ENCODE results near the gene RAB1A. TPM values are rescaled to one million over a fixed set of nuclear protein-coding genes. Genes with fewer than 3 reads are reported as not detected.

Gene RAB1A
- polyA plus RNA-seq, 6 donors from 2014 or later = 53.4 to 92.2 (median 60.5) TPM

DNA sequence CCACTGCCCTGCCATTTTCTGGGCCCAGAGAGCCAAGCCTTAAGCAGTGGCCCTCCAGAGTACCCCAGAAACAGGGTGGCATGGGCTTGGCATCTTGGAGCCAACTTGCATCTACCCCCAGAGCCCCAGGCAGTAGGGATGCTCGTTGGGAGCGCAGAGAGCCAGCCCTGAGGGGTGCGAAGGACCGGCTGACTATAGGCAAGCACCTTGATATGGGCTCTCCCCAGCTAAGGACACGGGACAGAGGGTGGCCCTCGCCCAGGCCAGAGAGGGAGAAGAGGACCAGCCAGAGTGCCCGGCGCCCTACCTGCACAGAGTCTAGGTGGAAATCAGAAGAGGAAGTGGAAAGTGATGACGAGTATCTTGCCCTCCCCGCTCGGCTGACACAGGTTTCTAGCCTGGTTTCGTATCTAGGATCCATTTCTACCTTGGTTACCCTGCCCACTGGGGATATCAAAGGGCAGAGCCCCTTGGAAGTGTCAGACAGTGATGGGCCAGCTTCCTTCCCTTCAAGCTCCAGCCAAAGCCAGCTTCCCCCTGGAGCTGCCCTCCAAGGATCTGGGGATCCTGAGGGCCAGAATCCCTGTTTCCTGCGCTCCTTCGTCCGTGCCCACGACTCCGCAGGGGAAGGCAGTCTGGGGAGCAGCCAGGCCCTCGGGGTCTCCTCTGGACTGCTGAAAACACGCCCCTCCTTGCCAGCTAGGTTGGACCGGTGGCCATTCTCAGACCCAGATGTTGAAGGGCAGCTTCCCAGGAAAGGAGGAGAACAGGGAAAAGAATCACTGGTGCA, 57.5 kb downstream of the RAB1A start:
- H3K36me3 Mint-ChIP-seq = no peaks in the 10 kb centered on the region
- peaks cover 25 to 43% (median 35%) of the 10 kb centered on the region in 3 donors for H3K4me1 Mint-ChIP-seq
- no peaks in the 10 kb centered on the region for H3K27me3 Mint-ChIP-seq
- no peak overlapping the region for H3K4me3 Mint-ChIP-seq
- peak; percentile 90 to 91 for ATAC-seq (ENCODE audit: low read depth in 2 of 2)
- H3K9me3 Mint-ChIP-seq = no peaks in the 10 kb centered on the region
- peak; percentile 42 for DNase-seq
- H3K27ac Mint-ChIP-seq = peak overlapping the region; percentile 58 to 93 (median 73)

DNA sequence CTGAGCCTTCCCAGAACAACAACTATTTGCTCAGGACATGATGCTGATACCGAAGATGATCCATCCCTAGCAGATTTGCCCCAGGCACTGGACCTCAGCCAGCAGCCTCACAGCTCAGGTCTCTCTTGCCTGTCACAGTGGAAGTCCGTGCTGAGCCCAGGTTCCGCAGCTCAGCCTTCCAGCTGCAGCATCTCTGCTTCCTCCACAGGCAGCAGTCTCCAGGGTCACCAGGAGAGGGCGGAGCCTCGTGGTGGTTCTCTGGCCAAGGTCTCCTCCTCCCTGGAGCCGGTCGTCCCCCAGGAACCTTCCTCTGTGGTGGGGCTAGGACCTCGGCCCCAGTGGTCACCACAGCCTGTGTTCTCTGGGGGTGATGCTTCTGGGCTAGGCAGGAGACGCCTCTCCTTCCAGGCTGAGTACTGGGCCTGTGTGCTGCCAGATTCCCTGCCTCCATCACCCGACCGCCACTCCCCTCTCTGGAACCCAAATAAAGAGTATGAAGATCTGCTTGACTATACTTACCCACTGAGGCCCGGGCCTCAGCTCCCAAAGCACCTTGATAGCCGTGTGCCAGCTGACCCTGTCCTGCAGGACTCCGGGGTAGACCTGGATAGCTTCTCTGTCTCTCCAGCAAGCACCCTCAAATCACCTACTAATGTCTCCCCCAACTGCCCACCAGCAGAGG, 58.3 kb downstream of the RAB1A start:
- no peaks in the 10 kb centered on the region for H3K27me3 Mint-ChIP-seq
- DNase-seq (no peak), ATAC-seq (ENCODE audit: low read depth in 2 of 2) (no peak)
- no peaks in the 10 kb centered on the region for H3K9me3 Mint-ChIP-seq
- H3K27ac Mint-ChIP-seq = peak overlapping the region in 5 of 6 donors; percentile 58 to 93 (median 80)
- H3K36me3 Mint-ChIP-seq = no peaks in the 10 kb centered on the region
- peaks cover 29 to 50% (median 41%) of the 10 kb centered on the region in 3 donors for H3K4me1 Mint-ChIP-seq
- peak overlapping the region in 1 of 8 donors; percentile 29 for H3K4me3 Mint-ChIP-seq

DNA sequence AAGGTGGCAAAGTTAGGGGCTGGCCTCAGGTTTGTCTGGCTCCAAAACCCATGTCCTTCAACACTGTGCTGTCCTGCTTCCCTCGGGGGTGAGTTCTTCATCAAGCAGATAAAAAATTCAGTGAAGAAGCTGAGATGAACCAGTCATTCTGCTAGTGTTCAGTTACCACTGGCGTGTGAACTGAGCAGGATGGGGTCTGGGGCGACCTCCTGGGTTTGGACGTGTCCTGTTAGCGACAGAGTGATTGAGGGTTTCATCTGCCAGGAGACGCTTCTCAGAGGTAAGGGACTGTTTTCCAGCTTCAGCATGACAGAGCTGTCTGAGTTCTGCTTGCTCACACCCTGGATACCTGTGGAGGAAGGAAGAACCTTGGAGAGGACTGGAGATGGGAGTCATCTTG, 59.0 kb downstream of the RAB1A start:
- H3K4me3 Mint-ChIP-seq = no peak overlapping the region
- H3K27ac Mint-ChIP-seq = peak overlapping the region in 3 of 6 donors; percentile 37 to 86 (median 77)
- no peaks in the 10 kb centered on the region for H3K27me3 Mint-ChIP-seq
- H3K4me1 Mint-ChIP-seq = peaks cover 29 to 51% (median 41%) of the 10 kb centered on the region in 3 donors
- ATAC-seq (ENCODE audit: low read depth in 2 of 2) (no peak), DNase-seq (no peak)
- H3K36me3 Mint-ChIP-seq = no peaks in the 10 kb centered on the region
- H3K9me3 Mint-ChIP-seq = no peaks in the 10 kb centered on the region

DNA sequence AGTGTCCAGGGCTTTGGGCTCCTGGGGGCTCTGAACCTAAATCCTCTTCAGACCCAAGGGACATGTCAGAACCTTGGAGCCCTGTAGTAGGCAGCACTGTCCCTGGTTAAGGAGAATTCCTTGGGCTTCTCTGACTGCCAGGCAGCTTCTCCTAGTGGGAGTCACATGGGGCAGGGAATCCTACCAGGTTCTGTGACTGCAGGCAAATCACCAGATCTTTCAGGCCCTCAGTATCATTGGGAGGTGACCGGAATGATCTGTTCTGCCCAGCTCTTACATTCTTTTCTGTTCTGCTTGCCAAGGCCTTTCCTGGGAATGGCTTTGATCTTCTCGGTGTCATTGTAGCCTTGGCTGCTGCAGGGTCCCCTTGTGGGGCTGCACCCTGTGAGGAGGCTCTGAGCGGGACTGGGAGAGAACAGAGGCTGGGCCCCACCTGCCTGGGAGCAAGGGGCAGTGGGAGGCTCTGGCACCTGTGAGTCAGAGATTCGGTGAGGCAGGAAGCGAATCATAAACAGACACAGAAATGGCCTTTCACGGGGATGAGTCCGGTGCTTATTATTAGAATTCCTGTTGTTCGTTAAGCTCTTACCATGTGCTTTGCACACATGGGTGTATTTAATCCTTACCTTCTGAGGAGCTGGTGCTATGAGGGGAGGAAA, 59.6 kb downstream of the RAB1A start:
- DNase-seq = no peak
- peaks cover 29 to 56% (median 41%) of the 10 kb centered on the region in 3 donors for H3K4me1 Mint-ChIP-seq
- no peaks in the 10 kb centered on the region for H3K36me3 Mint-ChIP-seq
- H3K9me3 Mint-ChIP-seq = no peaks in the 10 kb centered on the region
- peak overlapping the region in 3 of 6 donors; percentile 37 to 86 (median 77) for H3K27ac Mint-ChIP-seq
- ATAC-seq (ENCODE audit: low read depth in 2 of 2) = no peak
- no peaks in the 10 kb centered on the region for H3K27me3 Mint-ChIP-seq
- H3K4me3 Mint-ChIP-seq = no peak overlapping the region

DNA sequence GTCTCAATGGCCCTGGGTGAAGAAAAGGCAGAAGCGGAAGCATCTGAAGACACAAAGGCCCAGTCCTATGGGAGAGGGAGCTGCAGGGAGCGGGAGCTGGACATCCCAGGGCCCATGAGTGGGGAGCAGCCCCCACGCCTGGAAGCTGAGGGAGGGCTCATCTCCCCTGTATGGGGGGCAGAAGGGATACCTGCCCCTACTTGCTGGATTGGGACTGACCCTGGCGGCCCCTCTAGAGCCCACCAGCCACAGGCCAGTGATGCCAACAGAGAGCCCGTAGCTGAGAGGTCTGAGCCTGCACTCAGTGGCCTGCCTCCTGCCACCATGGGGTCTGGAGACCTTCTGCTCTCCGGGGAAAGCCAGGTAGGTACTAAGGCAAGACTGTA, 60.5 kb downstream of the RAB1A start:
- H3K27me3 Mint-ChIP-seq = no peaks in the 10 kb centered on the region
- H3K27ac Mint-ChIP-seq = peak overlapping the region in 2 of 6 donors; percentile 3 to 51
- ATAC-seq (ENCODE audit: low read depth in 2 of 2) = no peak
- no peak overlapping the region for H3K4me3 Mint-ChIP-seq
- DNase-seq = no peak
- no peaks in the 10 kb centered on the region for H3K9me3 Mint-ChIP-seq
- peaks cover 37 to 64% (median 47%) of the 10 kb centered on the region in 3 donors for H3K4me1 Mint-ChIP-seq
- no peaks in the 10 kb centered on the region for H3K36me3 Mint-ChIP-seq

DNA sequence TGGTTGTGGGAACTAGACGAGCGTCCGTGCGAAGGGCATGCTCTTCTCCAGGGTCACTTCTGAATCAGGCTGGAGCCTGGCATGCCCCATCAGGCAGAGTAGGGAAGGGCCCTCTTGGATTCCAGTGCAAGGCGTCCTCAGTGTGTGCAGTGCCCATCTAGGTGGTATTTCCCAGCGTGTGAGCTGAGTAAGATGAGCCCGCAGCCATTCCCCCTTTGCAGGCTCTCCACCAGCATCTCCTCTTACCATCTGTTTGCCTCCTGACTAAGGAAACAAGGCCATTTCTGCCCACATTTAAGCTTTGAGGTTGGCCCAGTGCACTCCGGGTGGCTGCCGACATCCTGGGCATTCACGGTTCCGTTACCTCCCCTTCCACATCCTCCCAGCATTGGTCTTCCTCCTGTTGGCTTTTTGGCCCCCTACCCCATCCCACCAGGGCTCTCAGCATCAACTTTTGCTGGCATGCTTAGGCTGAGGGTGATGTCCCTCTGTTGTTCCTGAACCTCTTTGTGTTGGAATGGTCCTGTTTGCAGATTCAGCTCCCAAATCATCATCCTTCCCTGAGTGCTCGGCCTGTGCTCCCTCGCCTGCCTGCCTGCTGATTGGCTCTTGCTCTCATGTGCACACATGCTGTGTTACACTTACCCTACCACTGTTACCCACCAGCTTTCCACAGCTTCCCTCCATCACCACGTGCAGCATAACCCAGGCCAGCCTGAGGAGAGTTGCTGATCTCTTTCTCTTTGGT, 61.9 kb downstream of the RAB1A start:
- peak overlapping the region in 4 of 6 donors; percentile 51 to 89 (median 70) for H3K27ac Mint-ChIP-seq
- no peaks in the 10 kb centered on the region for H3K27me3 Mint-ChIP-seq
- peaks cover 46 to 69% (median 47%) of the 10 kb centered on the region in 3 donors for H3K4me1 Mint-ChIP-seq
- H3K36me3 Mint-ChIP-seq = no peaks in the 10 kb centered on the region
- H3K4me3 Mint-ChIP-seq = peak overlapping the region in 2 of 8 donors; percentile 13 to 59
- DNase-seq (no peak), ATAC-seq (ENCODE audit: low read depth in 2 of 2) (no peak)
- no peaks in the 10 kb centered on the region for H3K9me3 Mint-ChIP-seq

DNA sequence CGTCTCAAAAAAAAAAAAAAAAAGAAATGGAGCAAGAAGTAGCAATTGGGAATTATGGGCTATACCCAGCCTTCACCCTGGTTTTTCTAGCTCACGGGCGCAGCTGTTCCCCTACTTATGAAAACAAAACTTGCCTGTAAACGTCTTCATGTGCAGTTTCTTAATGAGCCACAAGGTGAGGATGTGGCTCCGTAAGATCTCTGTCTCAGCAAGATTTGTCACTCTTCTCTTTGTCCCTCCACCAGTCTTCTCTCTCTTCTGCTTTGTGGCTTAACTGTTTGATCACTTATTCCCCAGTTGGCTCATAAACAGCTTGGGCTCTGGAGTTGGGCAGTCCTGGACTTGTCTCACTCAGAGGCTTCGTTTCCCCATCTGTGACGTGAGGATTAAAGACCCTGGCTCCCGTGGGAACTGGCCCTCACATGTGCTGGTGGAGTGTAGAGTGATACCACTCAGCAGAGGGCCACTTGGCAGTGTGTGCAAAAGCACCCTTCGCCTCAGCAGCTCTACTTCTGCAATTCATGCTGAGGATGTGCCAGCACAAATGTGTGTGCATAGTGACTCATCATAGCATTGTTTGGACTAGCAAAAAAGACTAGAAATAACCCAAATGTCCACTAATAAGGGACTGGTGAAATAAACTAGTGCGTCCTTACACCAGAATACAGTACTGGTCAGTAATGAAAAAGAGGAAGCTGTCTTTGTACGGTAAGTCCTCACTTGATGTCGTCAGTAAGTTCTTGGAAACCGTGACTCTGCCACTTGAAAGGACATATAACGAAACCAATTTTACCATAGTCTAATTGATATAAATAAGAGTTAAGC, 65.0 kb downstream of the RAB1A start:
- Mint-ChIP-seq H3K27me3 (no peaks in the 10 kb centered on the region), H3K4me1 (peaks cover 31 to 57% (median 38%) of the 10 kb centered on the region in 3 donors), H3K36me3 (no peaks in the 10 kb centered on the region), H3K27ac (peak overlapping the region; percentile 8 to 93 (median 88)), H3K4me3 (peak overlapping the region in 7 of 8 donors; percentile 2 to 68 (median 58)), H3K9me3 (no peaks in the 10 kb centered on the region)
- ATAC-seq (ENCODE audit: low read depth in 2 of 2) = peak; percentile 86 to 88
- peak; percentile 76 for DNase-seq

DNA sequence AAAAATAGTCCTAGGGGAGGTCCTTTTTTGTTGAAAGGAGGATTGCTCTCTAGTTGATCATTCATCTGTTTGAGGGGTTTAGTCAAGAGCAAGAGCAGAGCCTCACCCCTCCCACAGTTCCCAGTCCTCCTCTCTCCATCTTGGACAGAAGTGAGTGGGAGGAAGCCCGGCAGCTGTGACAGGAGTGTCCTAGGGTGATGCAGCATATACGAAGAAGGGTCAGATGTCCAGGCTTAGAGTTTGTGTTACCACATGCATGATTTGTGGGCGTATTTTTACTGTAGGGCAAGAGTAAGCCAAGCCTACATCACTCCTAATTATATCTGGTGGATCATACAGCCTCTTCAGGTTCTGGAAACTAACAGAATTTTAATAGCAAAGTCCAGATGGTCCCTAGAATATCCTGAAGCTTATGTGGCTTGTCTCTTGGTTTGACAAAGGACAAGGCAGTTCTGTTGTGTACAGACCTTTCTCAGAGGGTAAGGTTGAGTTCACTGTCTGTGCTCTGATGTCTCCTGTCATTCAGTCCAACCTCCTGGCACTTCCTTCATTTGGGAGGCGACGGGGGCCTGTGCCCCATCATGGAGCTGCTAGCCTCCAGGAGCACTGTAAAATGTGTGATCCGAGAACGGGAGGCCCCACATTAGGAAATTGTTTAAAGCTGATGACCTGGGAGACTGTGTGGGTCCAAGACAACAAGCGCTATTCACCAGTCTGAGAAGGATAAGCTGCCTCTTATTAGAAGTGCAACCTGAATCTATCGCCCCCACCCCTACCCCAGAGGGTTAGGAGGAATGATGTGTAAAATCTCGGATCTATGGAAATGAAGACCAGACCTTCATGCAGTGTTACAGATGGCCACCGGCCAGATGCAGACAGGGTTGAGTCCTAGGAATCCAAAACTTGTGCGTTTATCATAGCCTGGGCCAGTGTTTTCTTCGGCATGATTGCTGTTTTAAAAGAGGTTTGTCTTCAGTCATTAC, 66.8 kb downstream of the RAB1A start:
- H3K36me3 Mint-ChIP-seq = no peaks in the 10 kb centered on the region
- DNase-seq (no peak), ATAC-seq (ENCODE audit: low read depth in 2 of 2) (no peak)
- H3K27me3 Mint-ChIP-seq = no peaks in the 10 kb centered on the region
- H3K27ac Mint-ChIP-seq = peak overlapping the region in 2 of 6 donors; percentile 32 to 44
- peak overlapping the region in 1 of 8 donors; percentile 47 for H3K4me3 Mint-ChIP-seq
- H3K4me1 Mint-ChIP-seq = peaks cover 33 to 61% (median 36%) of the 10 kb centered on the region in 3 donors
- H3K9me3 Mint-ChIP-seq = no peaks in the 10 kb centered on the region

DNA sequence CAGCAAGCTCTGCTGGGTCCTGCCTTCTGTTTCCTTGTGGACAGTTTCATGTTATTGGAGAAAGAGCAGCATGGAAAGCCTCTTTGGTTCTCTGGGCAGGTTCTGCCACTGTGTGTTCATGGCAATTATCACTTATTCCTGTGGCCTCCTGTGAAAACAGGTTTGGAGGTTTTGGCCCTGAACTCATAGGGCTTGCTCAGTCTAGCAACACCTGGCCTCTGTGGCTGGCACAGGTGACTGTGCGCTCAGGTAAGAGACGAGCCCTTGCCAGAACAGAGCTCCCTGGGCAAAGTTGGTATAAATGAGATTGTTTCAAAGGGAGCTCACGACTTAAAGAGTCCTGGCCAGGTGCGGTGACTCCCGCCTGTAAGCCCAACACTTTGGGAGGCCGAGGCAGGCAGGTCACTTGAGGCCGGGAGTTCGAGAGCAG, 68.0 kb downstream of the RAB1A start:
- Mint-ChIP-seq H3K4me3 (peak overlapping the region in 1 of 8 donors; percentile 33), H3K27ac (no peak overlapping the region), H3K27me3 (no peaks in the 10 kb centered on the region), H3K36me3 (no peaks in the 10 kb centered on the region), H3K9me3 (no peaks in the 10 kb centered on the region), H3K4me1 (peaks cover 32 to 61% (median 33%) of the 10 kb centered on the region in 3 donors)
- no peak for DNase-seq
- no peak for ATAC-seq (ENCODE audit: low read depth in 2 of 2)

DNA sequence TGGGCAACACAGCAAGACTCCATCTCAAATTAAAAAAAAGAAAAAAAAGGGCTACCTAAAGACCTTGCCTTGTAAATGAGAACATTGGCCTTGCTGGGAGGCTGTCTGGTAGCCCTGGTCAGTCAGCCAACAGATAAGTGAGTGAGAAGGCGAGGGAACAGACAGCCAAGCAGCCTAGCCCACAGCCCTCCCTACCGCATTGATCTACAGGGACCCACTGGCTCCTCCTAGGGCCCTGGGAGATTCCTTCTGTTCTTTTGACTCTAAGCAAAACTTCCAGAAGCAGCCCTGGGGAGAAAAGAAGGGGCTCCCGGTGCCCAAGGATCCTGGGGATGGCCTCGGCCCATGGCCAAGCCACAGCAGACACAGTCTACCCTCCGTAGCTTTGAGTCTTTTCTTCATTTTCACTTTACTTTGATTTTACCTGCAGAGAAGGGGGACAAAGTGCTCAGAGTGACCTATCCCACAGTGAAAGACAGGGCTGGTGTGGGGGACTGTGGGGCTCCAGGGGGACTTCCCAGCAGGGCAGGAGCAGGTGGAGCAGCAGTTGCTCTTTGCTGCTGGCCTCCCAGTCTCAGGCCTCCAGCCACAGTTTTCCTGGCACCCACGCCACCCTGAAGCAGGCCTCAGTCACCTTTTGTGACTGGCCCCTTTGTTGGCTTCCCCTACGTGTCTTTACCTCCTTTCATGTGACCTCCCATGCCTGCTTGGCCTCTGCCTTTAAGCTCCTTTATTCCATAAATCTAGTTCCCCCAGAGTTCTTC, 68.6 kb downstream of the RAB1A start:
- no peak for ATAC-seq (ENCODE audit: low read depth in 2 of 2)
- H3K4me3 Mint-ChIP-seq = peak overlapping the region in 1 of 8 donors; percentile 33
- H3K9me3 Mint-ChIP-seq = no peaks in the 10 kb centered on the region
- H3K27me3 Mint-ChIP-seq = no peaks in the 10 kb centered on the region
- H3K4me1 Mint-ChIP-seq = peaks cover 33 to 59% (median 33%) of the 10 kb centered on the region in 3 donors
- no peak overlapping the region for H3K27ac Mint-ChIP-seq
- no peaks in the 10 kb centered on the region for H3K36me3 Mint-ChIP-seq
- DNase-seq = no peak

DNA sequence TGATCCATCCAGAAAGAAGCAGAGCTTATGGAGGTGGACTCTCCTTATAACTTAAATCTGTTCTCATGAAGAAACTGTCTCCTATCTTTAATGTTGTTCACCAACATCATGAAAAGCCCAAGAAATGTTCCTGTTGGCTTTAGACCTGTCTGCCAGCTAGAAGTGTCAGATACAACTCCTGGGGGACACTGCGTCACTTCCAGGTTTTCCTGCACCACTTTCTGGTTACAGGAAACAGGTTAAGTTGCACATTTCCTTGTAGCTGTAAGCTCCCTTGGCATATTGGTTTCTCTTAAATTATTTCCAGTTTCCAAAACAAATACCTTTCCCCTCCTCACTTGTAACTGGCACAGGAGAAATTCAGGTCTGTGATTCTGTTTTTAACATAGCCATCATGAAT, 70.8 kb downstream of the RAB1A start:
- Mint-ChIP-seq H3K27me3 (no peaks in the 10 kb centered on the region), H3K4me1 (peaks cover 32 to 59% (median 47%) of the 10 kb centered on the region in 3 donors), H3K9me3 (no peaks in the 10 kb centered on the region), H3K27ac (no peak overlapping the region), H3K36me3 (no peaks in the 10 kb centered on the region), H3K4me3 (peak overlapping the region in 2 of 8 donors; percentile 10 to 92)
- no peak for DNase-seq
- no peak for ATAC-seq (ENCODE audit: low read depth in 2 of 2)
